Measurements from ENCODE around the gene C1orf159.

The C1orf159 gene

DNA sequence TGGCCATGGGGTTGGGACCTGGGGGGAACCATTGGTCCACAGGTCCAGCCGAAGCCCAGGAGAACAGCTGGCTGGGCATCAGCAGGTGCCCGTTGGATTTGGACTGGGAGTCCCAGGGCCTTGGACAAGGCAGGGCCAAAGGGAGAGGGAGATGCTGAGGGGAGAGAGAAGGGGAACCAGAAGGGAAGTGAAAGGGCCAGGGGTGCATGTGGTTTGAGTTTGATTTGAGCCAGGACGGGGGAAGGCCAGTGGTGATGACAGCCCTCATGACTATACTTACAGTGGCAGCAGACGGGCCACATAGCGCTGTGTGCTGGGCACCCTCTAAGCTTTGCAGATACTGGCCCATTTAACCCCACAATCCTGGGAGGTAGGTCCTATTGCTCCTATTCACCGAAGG, 77.2 kb downstream of the C1orf159 start:
- TF ChIP-seq, protein P1, sequence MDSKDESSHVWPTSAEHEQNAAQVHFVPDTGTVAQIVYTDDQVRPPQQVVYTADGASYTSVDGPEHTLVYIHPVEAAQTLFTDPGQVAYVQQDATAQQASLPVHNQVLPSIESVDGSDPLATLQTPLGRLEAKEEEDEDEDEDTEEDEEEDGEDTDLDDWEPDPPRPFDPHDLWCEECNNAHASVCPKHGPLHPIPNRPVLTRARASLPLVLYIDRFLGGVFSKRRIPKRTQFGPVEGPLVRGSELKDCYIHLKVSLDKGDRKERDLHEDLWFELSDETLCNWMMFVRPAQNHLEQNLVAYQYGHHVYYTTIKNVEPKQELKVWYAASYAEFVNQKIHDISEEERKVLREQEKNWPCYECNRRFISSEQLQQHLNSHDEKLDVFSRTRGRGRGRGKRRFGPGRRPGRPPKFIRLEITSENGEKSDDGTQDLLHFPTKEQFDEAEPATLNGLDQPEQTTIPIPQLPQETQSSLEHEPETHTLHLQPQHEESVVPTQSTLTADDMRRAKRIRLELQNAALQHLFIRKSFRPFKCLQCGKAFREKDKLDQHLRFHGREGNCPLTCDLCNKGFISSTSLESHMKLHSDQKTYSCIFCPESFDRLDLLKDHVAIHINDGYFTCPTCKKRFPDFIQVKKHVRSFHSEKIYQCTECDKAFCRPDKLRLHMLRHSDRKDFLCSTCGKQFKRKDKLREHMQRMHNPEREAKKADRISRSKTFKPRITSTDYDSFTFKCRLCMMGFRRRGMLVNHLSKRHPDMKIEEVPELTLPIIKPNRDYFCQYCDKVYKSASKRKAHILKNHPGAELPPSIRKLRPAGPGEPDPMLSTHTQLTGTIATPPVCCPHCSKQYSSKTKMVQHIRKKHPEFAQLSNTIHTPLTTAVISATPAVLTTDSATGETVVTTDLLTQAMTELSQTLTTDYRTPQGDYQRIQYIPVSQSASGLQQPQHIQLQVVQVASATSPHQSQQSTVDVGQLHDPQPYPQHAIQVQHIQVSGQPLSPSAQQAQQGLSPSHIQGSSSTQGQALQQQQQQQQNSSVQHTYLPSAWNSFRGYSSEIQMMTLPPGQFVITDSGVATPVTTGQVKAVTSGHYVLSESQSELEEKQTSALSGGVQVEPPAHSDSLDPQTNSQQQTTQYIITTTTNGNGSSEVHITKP (tag by site-specific recombination; IDR thresholded peaks at IDR 0.05), result peak; percentile 73
- no peak for TF ChIP-seq KLF8 (tag by site-specific recombination; IDR thresholded peaks at IDR 0.05)
- Histone ChIP-seq H3K9me3 (ENCODE audit: control insufficient read depth, insufficient read depth, low read depth, low read length) (no peaks in the 10 kb centered on the region), H3K4me3 (ENCODE audit: low read depth, low read length) (no peak overlapping the region), H3K4me1 (ENCODE audit: control insufficient read depth, insufficient read depth, low read length) (no peaks in the 10 kb centered on the region), H3K36me3 (ENCODE audit: control insufficient read depth in 2 of 2, insufficient read depth in 1 of 2, low read length in 2 of 2) (peaks cover 0 to 42% of the 10 kb centered on the region in 2 experiments; a peak in 1 of 3 replicates), H3K27ac (ENCODE audit: extremely low read depth, low read depth, low read length) (no peak overlapping the region)
- POLR2A ChIA-PET, result interaction anchor here (1.0 to 1.1 kb wide), 2 partner anchors 21 to 39 kb away, joined by 3 to 7 read pairs; partner anchors contain the start of gene HES4
- CTCF ChIA-PET, result no interaction called here

DNA sequence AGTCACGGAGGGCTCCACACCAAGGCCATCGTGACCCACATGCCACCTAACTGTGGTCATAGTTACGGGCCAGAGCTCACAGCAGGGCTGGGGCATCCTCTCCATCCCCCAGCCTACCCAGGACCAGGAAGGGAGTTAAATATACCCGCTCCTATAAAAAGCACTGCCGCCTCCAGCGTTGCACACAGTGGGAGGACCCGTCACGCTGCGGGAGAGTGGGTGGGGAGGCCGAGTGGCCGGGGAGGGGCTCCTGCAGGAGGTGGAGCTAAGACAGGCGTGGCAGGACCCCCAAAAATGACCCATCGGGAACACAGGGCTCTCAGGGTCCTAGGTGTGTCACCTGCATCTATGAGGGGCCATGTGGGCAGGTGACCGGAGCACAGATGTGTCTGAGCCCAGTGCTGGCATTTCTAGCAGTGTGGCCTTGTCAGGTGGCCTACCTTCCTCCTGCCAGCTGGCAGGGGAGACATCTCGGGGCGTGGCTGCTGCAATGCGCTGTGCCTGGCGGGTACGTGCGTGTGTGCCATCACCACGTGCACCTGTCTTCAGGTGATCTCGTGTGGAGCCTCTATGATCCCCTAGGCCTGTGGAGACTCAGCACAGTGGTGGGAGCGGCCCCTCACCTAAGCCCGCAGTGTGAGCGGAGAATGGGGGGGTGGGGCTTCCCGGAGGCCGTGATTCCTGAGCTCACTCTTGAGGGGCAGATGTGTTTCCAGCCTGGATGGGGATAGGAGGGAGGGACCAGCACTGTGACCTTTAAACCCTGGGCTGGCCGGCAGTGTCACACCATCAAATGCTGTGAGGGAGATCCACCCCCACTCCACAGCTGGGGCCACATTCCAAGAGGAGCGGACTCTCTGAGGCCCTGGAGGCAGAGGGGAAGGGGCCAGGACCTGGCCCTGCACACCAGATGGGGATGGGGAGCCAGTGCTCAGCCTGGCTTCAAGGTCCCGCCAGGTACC, 78.2 kb downstream of the C1orf159 start:
- H3K27ac ChIP-seq (ENCODE audit: extremely low read depth, low read depth, low read length), result no peak overlapping the region
- H3K36me3 ChIP-seq (ENCODE audit: control insufficient read depth in 2 of 2, insufficient read depth in 1 of 2, low read length in 2 of 2), result peaks cover 0 to 32% of the 10 kb centered on the region in 2 experiments; a peak in 1 of 3 replicates
- ChIA-PET POLR2A (interaction anchor here (0.6 kb wide), 1 partner anchor 36 kb away, joined by 3 read pairs; no protein-coding TSS in a partner anchor), CTCF (interaction anchor here (0.5 to 0.9 kb wide), 3 partner anchors 26 to 1026 kb away, joined by 3 to 4 read pairs (median 3); no protein-coding TSS in a partner anchor)
- H3K4me1 ChIP-seq (ENCODE audit: control insufficient read depth, insufficient read depth, low read length), result no peaks in the 10 kb centered on the region
- no peak for TF ChIP-seq ZNF223 (tag by site-specific recombination; IDR thresholded peaks at IDR 0.05)
- peak; percentile 36; the same call in 1 of the 2 replicates for TF ChIP-seq ZFHX2 (tag by site-specific recombination; conservative IDR thresholded peaks at IDR 0.05)
- no peak overlapping the region for H3K4me3 ChIP-seq (ENCODE audit: low read depth, low read length)
- no peaks in the 10 kb centered on the region for H3K9me3 ChIP-seq (ENCODE audit: control insufficient read depth, insufficient read depth, low read depth, low read length)

DNA sequence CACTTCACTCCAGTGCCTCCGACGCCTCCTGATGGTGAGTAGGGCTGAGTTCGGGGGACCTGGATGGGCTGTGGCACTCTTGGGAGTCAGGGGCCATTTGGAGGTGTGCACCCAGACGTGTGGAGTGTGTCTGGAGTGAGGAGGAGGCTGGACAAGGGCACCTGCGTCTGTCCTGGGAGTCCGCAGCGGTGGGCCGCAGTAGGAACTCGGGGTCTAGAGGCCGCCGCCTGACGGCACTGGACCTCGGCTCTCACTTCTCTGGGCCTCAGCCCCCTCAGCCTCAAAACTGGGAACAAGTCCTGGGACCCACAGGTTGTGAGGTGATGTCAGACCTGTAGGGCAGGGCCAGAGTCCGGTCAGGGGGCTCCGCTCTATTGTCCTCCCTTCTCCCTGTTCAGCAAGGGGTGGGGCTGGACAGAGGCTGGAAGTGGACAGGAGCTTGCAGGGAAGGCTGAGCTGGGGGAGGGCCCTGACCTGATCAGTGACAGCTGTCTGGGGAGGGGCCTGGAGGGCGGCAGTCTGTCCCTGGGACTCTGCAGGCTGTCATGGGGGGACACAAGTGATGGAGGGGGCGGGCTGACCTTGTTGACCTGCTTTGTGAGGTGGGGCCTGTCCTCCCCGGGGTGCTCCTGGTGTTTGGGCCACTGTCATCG, 80.5 kb downstream of the C1orf159 start:
- Histone ChIP-seq H3K9me3 (ENCODE audit: control insufficient read depth, insufficient read depth, low read depth, low read length) (no peaks in the 10 kb centered on the region), H3K4me1 (ENCODE audit: control insufficient read depth, insufficient read depth, low read length) (no peaks in the 10 kb centered on the region), H3K27ac (ENCODE audit: extremely low read depth, low read depth, low read length) (no peak overlapping the region), H3K4me3 (ENCODE audit: low read depth, low read length) (no peak overlapping the region), H3K36me3 (ENCODE audit: control insufficient read depth in 2 of 2, insufficient read depth in 1 of 2, low read length in 2 of 2) (peaks cover 0 to 24% of the 10 kb centered on the region in 2 experiments; a peak in 1 of 3 replicates)
- ChIA-PET CTCF (interaction anchor here (0.6 kb wide), 1 partner anchor 20 kb away, joined by 3 read pairs; no protein-coding TSS in a partner anchor), POLR2A (no interaction called here)
- TF ChIP-seq ZNF555 (tag by site-specific recombination; conservative IDR thresholded peaks at IDR 0.05) (no peak), SP2 (tag by site-specific recombination; IDR thresholded peaks at IDR 0.05) (no peak), ZNF626 (tag by site-specific recombination; IDR thresholded peaks at IDR 0.05) (no peak), ZFHX2 (tag by site-specific recombination; conservative IDR thresholded peaks at IDR 0.05) (no peak), ZNF830 (tag by site-specific recombination; IDR thresholded peaks at IDR 0.05; ENCODE audit: low read depth) (no peak), ZNF560 (tag by site-specific recombination; IDR thresholded peaks at IDR 0.05; ENCODE audit: borderline replicate concordance) (no peak)
- TF ChIP-seq, protein P2, sequence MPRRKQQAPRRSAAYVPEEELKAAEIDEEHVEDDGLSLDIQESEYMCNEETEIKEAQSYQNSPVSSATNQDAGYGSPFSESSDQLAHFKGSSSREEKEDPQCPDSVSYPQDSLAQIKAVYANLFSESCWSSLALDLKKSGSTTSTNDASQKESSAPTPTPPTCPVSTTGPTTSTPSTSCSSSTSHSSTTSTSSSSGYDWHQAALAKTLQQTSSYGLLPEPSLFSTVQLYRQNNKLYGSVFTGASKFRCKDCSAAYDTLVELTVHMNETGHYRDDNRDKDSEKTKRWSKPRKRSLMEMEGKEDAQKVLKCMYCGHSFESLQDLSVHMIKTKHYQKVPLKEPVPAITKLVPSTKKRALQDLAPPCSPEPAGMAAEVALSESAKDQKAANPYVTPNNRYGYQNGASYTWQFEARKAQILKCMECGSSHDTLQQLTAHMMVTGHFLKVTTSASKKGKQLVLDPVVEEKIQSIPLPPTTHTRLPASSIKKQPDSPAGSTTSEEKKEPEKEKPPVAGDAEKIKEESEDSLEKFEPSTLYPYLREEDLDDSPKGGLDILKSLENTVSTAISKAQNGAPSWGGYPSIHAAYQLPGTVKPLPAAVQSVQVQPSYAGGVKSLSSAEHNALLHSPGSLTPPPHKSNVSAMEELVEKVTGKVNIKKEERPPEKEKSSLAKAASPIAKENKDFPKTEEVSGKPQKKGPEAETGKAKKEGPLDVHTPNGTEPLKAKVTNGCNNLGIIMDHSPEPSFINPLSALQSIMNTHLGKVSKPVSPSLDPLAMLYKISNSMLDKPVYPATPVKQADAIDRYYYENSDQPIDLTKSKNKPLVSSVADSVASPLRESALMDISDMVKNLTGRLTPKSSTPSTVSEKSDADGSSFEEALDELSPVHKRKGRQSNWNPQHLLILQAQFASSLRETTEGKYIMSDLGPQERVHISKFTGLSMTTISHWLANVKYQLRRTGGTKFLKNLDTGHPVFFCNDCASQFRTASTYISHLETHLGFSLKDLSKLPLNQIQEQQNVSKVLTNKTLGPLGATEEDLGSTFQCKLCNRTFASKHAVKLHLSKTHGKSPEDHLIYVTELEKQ (tag by site-specific recombination; IDR thresholded peaks at IDR 0.05; ENCODE audit: borderline replicate concordance), result no peak
- TF ChIP-seq, protein P3, sequence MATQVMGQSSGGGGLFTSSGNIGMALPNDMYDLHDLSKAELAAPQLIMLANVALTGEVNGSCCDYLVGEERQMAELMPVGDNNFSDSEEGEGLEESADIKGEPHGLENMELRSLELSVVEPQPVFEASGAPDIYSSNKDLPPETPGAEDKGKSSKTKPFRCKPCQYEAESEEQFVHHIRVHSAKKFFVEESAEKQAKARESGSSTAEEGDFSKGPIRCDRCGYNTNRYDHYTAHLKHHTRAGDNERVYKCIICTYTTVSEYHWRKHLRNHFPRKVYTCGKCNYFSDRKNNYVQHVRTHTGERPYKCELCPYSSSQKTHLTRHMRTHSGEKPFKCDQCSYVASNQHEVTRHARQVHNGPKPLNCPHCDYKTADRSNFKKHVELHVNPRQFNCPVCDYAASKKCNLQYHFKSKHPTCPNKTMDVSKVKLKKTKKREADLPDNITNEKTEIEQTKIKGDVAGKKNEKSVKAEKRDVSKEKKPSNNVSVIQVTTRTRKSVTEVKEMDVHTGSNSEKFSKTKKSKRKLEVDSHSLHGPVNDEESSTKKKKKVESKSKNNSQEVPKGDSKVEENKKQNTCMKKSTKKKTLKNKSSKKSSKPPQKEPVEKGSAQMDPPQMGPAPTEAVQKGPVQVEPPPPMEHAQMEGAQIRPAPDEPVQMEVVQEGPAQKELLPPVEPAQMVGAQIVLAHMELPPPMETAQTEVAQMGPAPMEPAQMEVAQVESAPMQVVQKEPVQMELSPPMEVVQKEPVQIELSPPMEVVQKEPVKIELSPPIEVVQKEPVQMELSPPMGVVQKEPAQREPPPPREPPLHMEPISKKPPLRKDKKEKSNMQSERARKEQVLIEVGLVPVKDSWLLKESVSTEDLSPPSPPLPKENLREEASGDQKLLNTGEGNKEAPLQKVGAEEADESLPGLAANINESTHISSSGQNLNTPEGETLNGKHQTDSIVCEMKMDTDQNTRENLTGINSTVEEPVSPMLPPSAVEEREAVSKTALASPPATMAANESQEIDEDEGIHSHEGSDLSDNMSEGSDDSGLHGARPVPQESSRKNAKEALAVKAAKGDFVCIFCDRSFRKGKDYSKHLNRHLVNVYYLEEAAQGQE (tag by site-specific recombination; IDR thresholded peaks at IDR 0.05), result peak; percentile 71
